Esophagus squamous epithelium (tissue), 5 donors: ENCODE results near the gene EMP1. TPM values are rescaled to one million over a fixed set of nuclear protein-coding genes. Genes with fewer than 3 reads are reported as not detected.
A peak's percentile ranks its signal among the peaks of the same experiment; 100 is the strongest.

ENCODE experiments used
- DNase-seq: peaks from one replicate; lab custom pipeline; 2025; lab: John Stamatoyannopoulos, UW
- H3K27ac ChIP-seq, 4 donors: fragments of 200-600 bp; sonication (generic); one replicate each; pipeline ENCODE4 v1.5.1; 2016 to 2019; ENCODE audit warnings: mild to moderate bottlenecking in 1 of 4
- H3K27me3 ChIP-seq, 4 donors: fragments of 200-600 bp; sonication (generic); 1 replicate in 3 of 4; 2 replicates in 1 of 4; pipeline versions ENCODE4 v1.5.1 to v1.6.0; 2017 to 2021; ENCODE audit warnings: antibody characterized with exemption in 1 of 4
- H3K36me3 ChIP-seq, 3 donors: fragments of 200-600 bp; sonication (generic); one replicate each; pipeline ENCODE4 v1.5.1; 2016 to 2019
- H3K4me1 ChIP-seq, 3 donors: fragments of 200-600 bp; sonication (generic); one replicate each; pipeline ENCODE4 v1.5.1; 2017 to 2019
- H3K4me3 ChIP-seq, 4 donors: fragments of 200-600 bp; sonication (generic); 1 replicate in 3 of 4; 2 replicates in 1 of 4; pipeline ENCODE4 v1.5.1; 2016 to 2019; ENCODE audit warnings: mild to moderate bottlenecking in 2 of 4, moderate library complexity in 1 of 4
- H3K9me3 ChIP-seq, 3 donors: fragments of 200-600 bp; sonication (generic); one replicate each; pipeline ENCODE4 v1.5.1; 2016 to 2019
- POLR2A ChIP-seq, 4 donors: fragments of 450-650 bp; IDR thresholded peaks; one replicate each; pipeline ENCODE4 v1.6.1; 2017; ENCODE audit warnings: antibody characterized with exemption in 4 of 4, mild to moderate bottlenecking in 4 of 4, moderate library complexity in 3 of 4
- WGBS, 2 donors: methylation state at CpG; one replicate each; pipeline ENCODE4 v1.1.5; 2018; 5-methylcytosine and 5-hydroxymethylcytosine counted together
- intact Hi-C: fragments of 100-400 bp; cut with DNase I; formaldehyde crosslinking; loops from one replicate; pipeline ENCODE4 v1.15.0; 2022
- total RNA-seq, 4 donors: library from RNA; depleted of rRNA; stranded (reverse); fragments of >200 nt; gene quantifications; one replicate each; pipeline ENCODE4 v1.1.0, GENCODE V29; 2016
- TF ChIP-seq, protein P1 (sequence below), 6 experiments: fragments of 450-650 bp in 4 of 6; fragments of 200-600 bp in 2 of 6; sonication (generic) in 2 of 6; IDR thresholded peaks; one replicate each; pipeline ENCODE4 v1.5.1; 2016 to 2019; ENCODE audit warnings: antibody characterized with exemption in 6 of 6, mild to moderate bottlenecking in 4 of 6, moderate library complexity in 4 of 6
- donor health status: DM: yes; HTN: yes; CAD: no.

The EMP1 gene
- total RNA-seq, 4 donors from 2014 or later = 2,742 to 8,541 (median 3,206) TPM

- peak overlapping the region; percentile 83 to 91 (median 87) for H3K27ac ChIP-seq
- no peak for DNase-seq
- H3K4me1 ChIP-seq = peaks cover 27 to 80% (median 43%) of the 10 kb centered on the region in 3 donors
- no peak overlapping the region for H3K4me3 ChIP-seq
- 40 to 41% methylated on average over 2 to 3 of the region's 3 CpGs for WGBS, 2 donors
- no peaks in the 10 kb centered on the region for H3K27me3 ChIP-seq
- TF ChIP-seq POLR2A (IDR thresholded peaks at IDR 0.05) = no peak
- TF ChIP-seq, protein P1, sequence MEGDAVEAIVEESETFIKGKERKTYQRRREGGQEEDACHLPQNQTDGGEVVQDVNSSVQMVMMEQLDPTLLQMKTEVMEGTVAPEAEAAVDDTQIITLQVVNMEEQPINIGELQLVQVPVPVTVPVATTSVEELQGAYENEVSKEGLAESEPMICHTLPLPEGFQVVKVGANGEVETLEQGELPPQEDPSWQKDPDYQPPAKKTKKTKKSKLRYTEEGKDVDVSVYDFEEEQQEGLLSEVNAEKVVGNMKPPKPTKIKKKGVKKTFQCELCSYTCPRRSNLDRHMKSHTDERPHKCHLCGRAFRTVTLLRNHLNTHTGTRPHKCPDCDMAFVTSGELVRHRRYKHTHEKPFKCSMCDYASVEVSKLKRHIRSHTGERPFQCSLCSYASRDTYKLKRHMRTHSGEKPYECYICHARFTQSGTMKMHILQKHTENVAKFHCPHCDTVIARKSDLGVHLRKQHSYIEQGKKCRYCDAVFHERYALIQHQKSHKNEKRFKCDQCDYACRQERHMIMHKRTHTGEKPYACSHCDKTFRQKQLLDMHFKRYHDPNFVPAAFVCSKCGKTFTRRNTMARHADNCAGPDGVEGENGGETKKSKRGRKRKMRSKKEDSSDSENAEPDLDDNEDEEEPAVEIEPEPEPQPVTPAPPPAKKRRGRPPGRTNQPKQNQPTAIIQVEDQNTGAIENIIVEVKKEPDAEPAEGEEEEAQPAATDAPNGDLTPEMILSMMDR (IDR thresholded peaks at IDR 0.05) = no peak
- H3K36me3 ChIP-seq = no peaks in the 10 kb centered on the region
- intact Hi-C loops = no loop called here
- H3K9me3 ChIP-seq = no peaks in the 10 kb centered on the region
Observed at GRCh38 chr12:13167226-13167625, 29.3 kb upstream of the EMP1 start.

DNA sequence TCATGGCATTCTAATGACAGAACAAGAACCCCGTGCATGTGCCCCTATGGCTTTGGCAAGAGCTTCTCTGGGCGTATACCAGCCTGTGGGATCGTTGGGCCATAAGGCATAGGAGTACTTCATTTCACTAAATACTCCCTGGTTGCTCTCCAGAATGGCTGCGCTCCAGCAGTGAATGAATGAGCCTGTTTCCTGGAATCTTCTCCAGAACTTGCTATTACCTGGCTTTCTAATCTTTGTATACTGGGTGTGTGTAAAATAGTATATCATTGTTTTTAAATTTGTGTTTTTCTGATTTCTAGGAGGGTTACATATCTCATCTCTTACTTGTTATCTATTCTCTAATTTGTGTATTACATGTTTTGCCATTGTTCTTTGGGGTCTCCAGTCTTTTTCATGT lies 28.6 kb upstream of the EMP1 start:
- DNase-seq = no peak

GRCh38 chr12:13169272-13169671 lies 27.3 kb upstream of the EMP1 start:
- DNase-seq = no peak
- TF ChIP-seq, protein P1 (IDR thresholded peaks at IDR 0.05) = no peak
- no peak for TF ChIP-seq POLR2A (IDR thresholded peaks at IDR 0.05)
- WGBS, 2 donors = 60 to 64% methylated on average over 1 of the region's 1 CpG
- Histone ChIP-seq H3K27ac (peak overlapping the region in 3 of 4 donors; percentile 17 to 91 (median 90)), H3K4me1 (peaks cover 29 to 90% (median 58%) of the 10 kb centered on the region in 3 donors), H3K4me3 (no peak overlapping the region), H3K9me3 (no peaks in the 10 kb centered on the region), H3K36me3 (no peaks in the 10 kb centered on the region), H3K27me3 (no peaks in the 10 kb centered on the region)
- intact Hi-C loops = no loop called here

More for the DNA sequence above, 28.6 kb upstream of the EMP1 start:
- TF ChIP-seq, protein P1 (IDR thresholded peaks at IDR 0.05) = no peak
- no peak for TF ChIP-seq POLR2A (IDR thresholded peaks at IDR 0.05)
- H3K27me3 ChIP-seq = no peaks in the 10 kb centered on the region
- H3K9me3 ChIP-seq = no peaks in the 10 kb centered on the region
- no peaks in the 10 kb centered on the region for H3K36me3 ChIP-seq
- peaks cover 27 to 87% (median 50%) of the 10 kb centered on the region in 3 donors for H3K4me1 ChIP-seq
- H3K4me3 ChIP-seq = no peak overlapping the region
- WGBS, 2 donors = 57 to 71% methylated on average over 4 of the region's 4 CpGs
- H3K27ac ChIP-seq = peak overlapping the region; percentile 83 to 91 (median 87)
- intact Hi-C loops = no loop called here

- WGBS, 2 donors = 82% methylated on average over 4 of the region's 4 CpGs
- intact Hi-C loops = no loop called here
- Histone ChIP-seq H3K27me3 (no peaks in the 10 kb centered on the region), H3K9me3 (no peaks in the 10 kb centered on the region), H3K27ac (peak overlapping the region in 3 of 4 donors; percentile 86 to 91 (median 90)), H3K4me1 (peaks cover 21 to 89% (median 47%) of the 10 kb centered on the region in 3 donors), H3K4me3 (no peak overlapping the region), H3K36me3 (no peaks in the 10 kb centered on the region)
- DNase-seq = no peak
- no peak for TF ChIP-seq POLR2A (IDR thresholded peaks at IDR 0.05)
- TF ChIP-seq, protein P1 (IDR thresholded peaks at IDR 0.05) = no peak
Observed at GRCh38 chr12:13170892-13171490, 25.5 kb upstream of the EMP1 start.
